ENCODE results near the gene SLC24A4.

Gene SLC24A4

GRCh38 chr14:92513966-92514843 is 191.2 kb downstream of the SLC24A4 start:
- H3K4me3 ChIP-seq (ENCODE audit: control insufficient read depth, low read depth, low read length), result peak overlapping the region; percentile 71
- DNase-seq (ENCODE audit: low read depth), result peak; percentile 32
- TF ChIP-seq CTCF (conservative IDR thresholded peaks at IDR 0.05; ENCODE audit: control insufficient read depth, insufficient read depth, low read depth, low read length), result no peak

GRCh38 chr14:92514844-92515514 is 192.0 kb downstream of the SLC24A4 start:
- TF ChIP-seq CTCF (conservative IDR thresholded peaks at IDR 0.05; ENCODE audit: control insufficient read depth, insufficient read depth, low read depth, low read length), result no peak
- DNase-seq (ENCODE audit: low read depth), result no peak
- peak overlapping the region; percentile 71 for H3K4me3 ChIP-seq (ENCODE audit: control insufficient read depth, low read depth, low read length)

- DNase-seq (ENCODE audit: low read depth), result no peak
- TF ChIP-seq CTCF (conservative IDR thresholded peaks at IDR 0.05; ENCODE audit: control insufficient read depth, insufficient read depth, low read depth, low read length), result no peak
- H3K4me3 ChIP-seq (ENCODE audit: control insufficient read depth, low read depth, low read length), result no peak overlapping the region
These were observed 192.8 kb downstream of the SLC24A4 start for GRCh38 chr14:92515546-92516343.

- no peak for TF ChIP-seq CTCF (conservative IDR thresholded peaks at IDR 0.05; ENCODE audit: control insufficient read depth, insufficient read depth, low read depth, low read length)
- H3K4me3 ChIP-seq (ENCODE audit: control insufficient read depth, low read depth, low read length), result no peak overlapping the region
- DNase-seq (ENCODE audit: low read depth), result no peak
These were observed 193.5 kb downstream of the SLC24A4 start for GRCh38 chr14:92516344-92516965.

- no peak overlapping the region for H3K4me3 ChIP-seq (ENCODE audit: control insufficient read depth, low read depth, low read length)
- TF ChIP-seq CTCF (conservative IDR thresholded peaks at IDR 0.05; ENCODE audit: control insufficient read depth, insufficient read depth, low read depth, low read length), result no peak
- DNase-seq (ENCODE audit: low read depth), result no peak
These were observed 194.1 kb downstream of the SLC24A4 start for GRCh38 chr14:92516966-92517506.

GRCh38 chr14:92517761-92518160 is 194.8 kb downstream of the SLC24A4 start:
- no peak for TF ChIP-seq CTCF (conservative IDR thresholded peaks at IDR 0.05; ENCODE audit: control insufficient read depth, insufficient read depth, low read depth, low read length)
- DNase-seq (ENCODE audit: low read depth), result no peak
- H3K4me3 ChIP-seq (ENCODE audit: control insufficient read depth, low read depth, low read length), result no peak overlapping the region

All from fibroblast of mammary gland (primary cell).